Endothelial cell of umbilical vein (primary cell): ENCODE measurements around the gene ADRM1.

Experiments
- EZH2 ChIP-seq: IDR thresholded peaks from 2 replicates; pipeline ENCODE4 v1.6.1; 2012; ENCODE audit warnings: borderline replicate concordance, low read depth, mild to moderate bottlenecking, moderate library complexity, low read length, inconsistent platforms; ENCODE audit not compliant: severe bottlenecking
- MYC ChIP-seq: IDR thresholded peaks from one replicate; pipeline ENCODE4 v1.6.1; 2011; ENCODE audit warnings: mild to moderate bottlenecking, low read depth, low read length
- POLR2AphosphoS5 ChIP-seq: IDR thresholded peaks from 2 replicates; pipeline ENCODE4 v1.6.1; 2012; ENCODE audit warnings: low read depth, mild to moderate bottlenecking, control low read depth, low read length, moderate library complexity; ENCODE audit not compliant: insufficient read depth
- TF ChIP-seq, protein P1 (sequence below), 2 donors: IDR thresholded peaks; 1 replicate in 1 of 2; 2 replicates in 1 of 2; pipeline ENCODE4 v1.5.1; 2011; ENCODE audit warnings: low read length in 2 of 2, mild to moderate bottlenecking in 2 of 2, moderate library complexity in 2 of 2, control low read depth in 1 of 2, inconsistent platforms in 1 of 2, low read depth in 1 of 2; ENCODE audit not compliant: insufficient read depth in 1 of 2; ENCODE audit errors: extremely low read depth in 1 of 2

DNA sequence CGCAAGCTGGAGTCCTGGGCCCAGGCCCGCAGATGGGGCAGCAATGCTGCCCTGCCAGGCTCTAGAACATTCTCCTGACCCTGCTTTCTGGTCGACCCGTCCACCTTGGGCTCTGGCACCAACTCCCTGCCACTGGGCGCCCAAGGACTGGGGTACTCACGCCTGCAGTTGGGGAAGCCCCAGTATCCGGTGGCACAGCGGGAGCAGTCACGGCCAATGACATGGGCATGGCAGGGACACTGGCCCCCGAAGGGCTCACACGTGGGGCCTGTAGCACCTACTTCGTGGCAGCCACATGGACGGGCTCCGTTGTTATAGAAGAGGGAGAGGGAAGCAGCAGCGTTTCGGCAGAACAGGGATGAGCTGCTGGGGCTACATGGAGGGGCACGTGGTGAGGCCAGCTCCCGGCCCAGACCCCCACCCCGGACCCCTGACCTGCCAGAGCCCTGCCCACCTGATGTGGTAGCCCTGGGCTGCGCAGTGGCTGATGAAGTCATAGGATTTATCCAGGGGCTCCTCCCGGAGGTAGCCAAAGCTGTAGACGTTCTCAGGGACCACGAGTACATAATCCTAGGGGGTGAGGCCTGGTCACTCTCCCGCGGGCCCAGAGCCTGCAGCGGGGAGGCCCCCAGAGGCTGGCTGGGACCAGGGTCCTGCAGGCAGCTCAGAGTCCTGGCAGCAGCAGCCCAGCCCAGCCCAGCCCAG is 26.0 kb downstream of the ADRM1 start:
- TF ChIP-seq, protein P1, sequence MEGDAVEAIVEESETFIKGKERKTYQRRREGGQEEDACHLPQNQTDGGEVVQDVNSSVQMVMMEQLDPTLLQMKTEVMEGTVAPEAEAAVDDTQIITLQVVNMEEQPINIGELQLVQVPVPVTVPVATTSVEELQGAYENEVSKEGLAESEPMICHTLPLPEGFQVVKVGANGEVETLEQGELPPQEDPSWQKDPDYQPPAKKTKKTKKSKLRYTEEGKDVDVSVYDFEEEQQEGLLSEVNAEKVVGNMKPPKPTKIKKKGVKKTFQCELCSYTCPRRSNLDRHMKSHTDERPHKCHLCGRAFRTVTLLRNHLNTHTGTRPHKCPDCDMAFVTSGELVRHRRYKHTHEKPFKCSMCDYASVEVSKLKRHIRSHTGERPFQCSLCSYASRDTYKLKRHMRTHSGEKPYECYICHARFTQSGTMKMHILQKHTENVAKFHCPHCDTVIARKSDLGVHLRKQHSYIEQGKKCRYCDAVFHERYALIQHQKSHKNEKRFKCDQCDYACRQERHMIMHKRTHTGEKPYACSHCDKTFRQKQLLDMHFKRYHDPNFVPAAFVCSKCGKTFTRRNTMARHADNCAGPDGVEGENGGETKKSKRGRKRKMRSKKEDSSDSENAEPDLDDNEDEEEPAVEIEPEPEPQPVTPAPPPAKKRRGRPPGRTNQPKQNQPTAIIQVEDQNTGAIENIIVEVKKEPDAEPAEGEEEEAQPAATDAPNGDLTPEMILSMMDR (IDR thresholded peaks at IDR 0.05; ENCODE audit: extremely low read depth in 1 of 2, insufficient read depth in 1 of 2, low read depth in 1 of 2, low read length in 2 of 2), result no peak
- TF ChIP-seq EZH2 (no peak), POLR2AphosphoS5 (no peak), MYC (no peak)
